SK-N-SH (cell line): ENCODE measurements around the gene IL10RB. TPM values are rescaled to one million over a fixed set of nuclear protein-coding genes. Genes with fewer than 3 reads are reported as not detected.

Experiments
- CTCF ChIA-PET: fragments of 300-600, 350-600 bp; formaldehyde crosslinking; extraction: SDS; loops from one replicate; lab custom pipeline; 2021; lab: Yijun Ruan, JAX
- POLR2A ChIA-PET: fragments of 350-600 bp; sonication (Branson Sonifier 250); formaldehyde crosslinking; extraction: SDS; loops from one replicate; lab custom pipeline; 2020; ENCODE audit warnings: antibody characterized with exemption, inconsistent platforms; lab: Yijun Ruan, JAX
- DNase-seq: peaks from one replicate; pipeline ENCODE4 v3.0.0; 2012
- H2AFZ ChIP-seq: fragments of 200-600 bp; sonication (generic); 2 replicates; pipeline ENCODE4 v1.8.1; 2016; ENCODE audit warnings: antibody characterized with exemption, mild to moderate bottlenecking, low read depth
- H3F3A ChIP-seq: fragments of 200-600 bp; sonication (generic); replicated peaks from 2 replicates; pipeline ENCODE3; 2016; ENCODE audit warnings: antibody characterized with exemption, mild to moderate bottlenecking; ENCODE audit not compliant: insufficient read depth
- H3K27ac ChIP-seq, 2 experiments: fragments of 200-500 bp in 1 of 2; fragments of 200-600 bp in 1 of 2; sonication (Bioruptor generic) in 1 of 2; sonication (generic), shearing (Covaris generic) in 1 of 2; 2 replicates each; pipeline versions ENCODE4 v1.5.1 to v1.6.1; 2014 to 2016; ENCODE audit warnings: low read depth in 2 of 2, inconsistent platforms in 1 of 2, low read length in 1 of 2, mild to moderate bottlenecking in 1 of 2, mixed read lengths in 1 of 2
- H3K27me3 ChIP-seq: fragments of 200-600 bp; sonication (generic), shearing (Covaris generic); 2 replicates; pipeline ENCODE4 v1.6.1; 2016; ENCODE audit warnings: mixed run types; ENCODE audit not compliant: insufficient read depth
- H3K36me3 ChIP-seq, 2 experiments: fragments of 200-500 bp in 1 of 2; fragments of 200-600 bp in 1 of 2; sonication (Bioruptor generic) in 1 of 2; sonication (generic) in 1 of 2; replicated peaks in 1 of 2; 2 replicates each; pipeline versions ENCODE3 to v1.5.1; 2014 to 2016; ENCODE audit warnings: low read length in 1 of 2, mild to moderate bottlenecking in 1 of 2; ENCODE audit not compliant: insufficient read depth in 2 of 2, control insufficient read depth in 1 of 2
- H3K4me1 ChIP-seq, 2 experiments: fragments of 200-500 bp in 1 of 2; fragments of 200-600 bp in 1 of 2; sonication (Bioruptor generic) in 1 of 2; sonication (generic), shearing (Covaris generic) in 1 of 2; 2 replicates each; pipeline versions ENCODE4 v1.5.1 to v1.6.1; 2014 to 2016; ENCODE audit warnings: low read depth in 1 of 2, low read length in 1 of 2, mixed run types in 1 of 2; ENCODE audit not compliant: insufficient read depth in 2 of 2, control insufficient read depth in 1 of 2
- H3K4me2 ChIP-seq: fragments of 200-600 bp; sonication (generic), shearing (Covaris generic); 2 replicates; pipeline ENCODE4 v1.6.1; 2017; ENCODE audit warnings: mixed run types
- H3K4me3 ChIP-seq, 2 experiments: fragments of 200-500 bp in 1 of 2; fragments of 200-600 bp in 1 of 2; sonication (Bioruptor generic) in 1 of 2; sonication (generic), shearing (Covaris generic) in 1 of 2; 2 replicates each; pipeline versions ENCODE4 v1.5.1 to v1.8.1; 2014 to 2016; ENCODE audit warnings: low read depth in 2 of 2, inconsistent platforms in 1 of 2, low read length in 1 of 2, mild to moderate bottlenecking in 1 of 2, mixed read lengths in 1 of 2, moderate library complexity in 1 of 2
- H3K79me2 ChIP-seq: fragments of 200-600 bp; sonication (generic); 2 replicates; pipeline ENCODE4 v1.8.1; 2017; ENCODE audit warnings: mild to moderate bottlenecking; ENCODE audit not compliant: insufficient read depth
- H3K9ac ChIP-seq: fragments of 200-600 bp; sonication (generic); 2 replicates; pipeline ENCODE4 v1.6.1; 2017; ENCODE audit warnings: mixed run types
- H3K9me2 ChIP-seq: fragments of 200-600 bp; sonication (generic); 2 replicates; pipeline ENCODE4 v1.6.1; 2017; ENCODE audit warnings: mixed run types
- H3K9me3 ChIP-seq: fragments of 200-600 bp; sonication (generic); 2 replicates; pipeline ENCODE4 v1.6.1; 2017; ENCODE audit warnings: mixed run types, mild to moderate bottlenecking, moderate library complexity
- H4K20me1 ChIP-seq: fragments of 200-600 bp; sonication (generic); 2 replicates; pipeline ENCODE4 v1.6.1; 2017; ENCODE audit warnings: mild to moderate bottlenecking, mixed run types; ENCODE audit not compliant: insufficient read depth
- CHD2 ChIP-seq: fragments of 150-350 bp; IDR thresholded peaks from 2 replicates; pipeline ENCODE4 v1.6.1; 2018; ENCODE audit warnings: low read length; ENCODE audit not compliant: partially characterized antibody
- CTCF ChIP-seq: fragments of 200-600 bp; sonication (generic); IDR thresholded peaks from 2 replicates; pipeline ENCODE4 v1.6.1; 2017; ENCODE audit warnings: antibody characterized with exemption, mild to moderate bottlenecking, moderate library complexity
- EP300 ChIP-seq, 2 experiments: IDR thresholded peaks; 2 replicates each; pipeline versions ENCODE4 v1.4.0 to v1.6.1; 2012; ENCODE audit warnings: borderline replicate concordance in 1 of 2, low read depth in 1 of 2, low read length in 1 of 2
- EZH2phosphoT487 ChIP-seq: fragments of 200-600 bp; sonication (generic); IDR thresholded peaks from 2 replicates; pipeline ENCODE4 v1.6.1; 2017; ENCODE audit warnings: low read depth, mixed run types, mild to moderate bottlenecking, antibody characterized with exemption, moderate library complexity, borderline replicate concordance
- FOSL2 ChIP-seq: IDR thresholded peaks from 2 replicates; pipeline ENCODE4 v1.4.0; 2012; ENCODE audit warnings: low read depth, mild to moderate bottlenecking, moderate library complexity, borderline replicate concordance
- FOXJ3 ChIP-seq: sonication (generic); formaldehyde crosslinking; IDR thresholded peaks from 2 replicates; pipeline ENCODE4 v1.5.1; 2020; ENCODE audit warnings: mild to moderate bottlenecking, missing genetic modification reagents
- FOXM1 ChIP-seq: IDR thresholded peaks from 2 replicates; pipeline ENCODE4 v1.4.0; 2012; ENCODE audit warnings: low read depth, mild to moderate bottlenecking
- JUND ChIP-seq: IDR thresholded peaks from 2 replicates; pipeline ENCODE4 v1.4.0; 2012
- RCOR1 ChIP-seq: fragments of 150-350 bp; IDR thresholded peaks from 2 replicates; pipeline ENCODE4 v1.6.1; 2017; ENCODE audit warnings: antibody characterized with exemption, low read length
- REST ChIP-seq: IDR thresholded peaks from 2 replicates; pipeline ENCODE4 v1.6.1; 2012; ENCODE audit warnings: mild to moderate bottlenecking, low read depth, low read length, moderate library complexity
- RFX5 ChIP-seq: IDR thresholded peaks from 2 replicates; pipeline ENCODE4 v1.6.1; 2012; ENCODE audit warnings: mild to moderate bottlenecking, improper control_type of control experiment, low read length
- RXRA ChIP-seq: IDR thresholded peaks from 2 replicates; pipeline ENCODE4 v1.4.0; 2012; ENCODE audit warnings: low read depth, mild to moderate bottlenecking, borderline replicate concordance
- SMC3 ChIP-seq: IDR thresholded peaks from 2 replicates; pipeline ENCODE4 v1.6.1; 2012; ENCODE audit warnings: low read depth, low read length, improper control_type of control experiment
- TAF1 ChIP-seq: IDR thresholded peaks from 2 replicates; pipeline ENCODE4 v1.6.1; 2012; ENCODE audit warnings: low read depth, mild to moderate bottlenecking, low read length, moderate library complexity, borderline replicate concordance
- TEAD4 ChIP-seq: IDR thresholded peaks from 2 replicates; pipeline ENCODE4 v1.4.0; 2012; ENCODE audit warnings: mild to moderate bottlenecking, borderline replicate concordance; ENCODE audit not compliant: insufficient read depth
- USF2 ChIP-seq: fragments of 150-350 bp; IDR thresholded peaks from 2 replicates; pipeline ENCODE4 v1.6.1; 2017; ENCODE audit warnings: antibody characterized with exemption, low read length, low read depth, borderline replicate concordance
- YY1 ChIP-seq: IDR thresholded peaks from 2 replicates; pipeline ENCODE4 v1.4.0; 2012; ENCODE audit warnings: low read depth, mild to moderate bottlenecking
- WGBS: methylation state at CpG from one replicate; pipeline ENCODE4 v1.1.6; 2017; ENCODE audit warnings: low lambda C conversion rate; 5-methylcytosine and 5-hydroxymethylcytosine counted together
- polyA plus RNA-seq, 3 experiments: library from polyadenylated mRNA; depleted of rRNA; stranded (reverse); fragments of >200 nt; gene quantifications; 2 replicates each; pipeline ENCODE4 v1.2.3, GENCODE V29; 2012
- TF ChIP-seq, protein P1 (sequence below): IDR thresholded peaks from 2 replicates; pipeline ENCODE4 v1.4.0; 2012; ENCODE audit warnings: low read depth, borderline replicate concordance

The IL10RB gene
- polyA plus RNA-seq, 1 of the 3 experiments (the other 2 are of a cell fraction) = 20.1 TPM

DNA sequence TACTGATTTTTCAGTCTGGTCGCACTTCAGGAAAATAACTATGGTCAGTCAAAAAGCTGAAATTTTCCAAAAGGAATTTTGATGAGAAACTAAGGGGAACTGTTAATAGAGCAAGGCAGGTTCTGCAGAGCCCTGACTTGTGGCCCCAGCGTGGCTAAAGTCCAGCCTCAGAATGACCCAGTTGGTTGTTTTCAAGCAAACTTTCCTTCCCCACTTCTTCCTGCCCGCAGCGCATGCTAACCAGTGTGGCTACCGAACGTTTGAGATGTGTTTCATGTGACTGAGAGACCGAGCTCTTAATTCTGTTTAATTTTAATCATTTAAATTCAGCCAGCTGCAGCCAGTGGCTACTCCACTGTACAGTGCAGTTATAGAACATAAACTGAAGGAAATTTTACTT is 6.2 kb upstream of the IL10RB start:
- Histone ChIP-seq H3K27ac (no peak overlapping the region), H3K4me1 (no peaks in the 10 kb centered on the region), H3K4me3 (no peak overlapping the region), H3K9ac (no peak overlapping the region), H3K36me3 (peaks cover 11 to 23% of the 10 kb centered on the region in 2 experiments), H3K79me2 (no peaks in the 10 kb centered on the region), H4K20me1 (no peaks in the 10 kb centered on the region), H2AFZ (no peak overlapping the region), H3K9me3 (no peaks in the 10 kb centered on the region), H3K27me3 (no peaks in the 10 kb centered on the region), H3F3A (no peaks in the 10 kb centered on the region), H3K4me2 (no peak overlapping the region), H3K9me2 (no peaks in the 10 kb centered on the region)
- ChIA-PET CTCF (interaction anchor here (1.5 kb wide), 1 partner anchor 64 kb away, joined by 3 read pairs; no protein-coding TSS in a partner anchor), POLR2A (no interaction called here)
- WGBS = 93% methylated on average over 7 of the region's 7 CpGs
- no peak for DNase-seq
- TF ChIP-seq FOXJ3 (CRISPR knock-in tag) (no peak), CTCF (no peak), FOXM1 (no peak), CHD2 (no peak), REST (no peak), FOSL2 (no peak), TAF1 (no peak), JUND (no peak), RXRA (no peak), YY1 (no peak), EZH2phosphoT487 (no peak), TEAD4 (no peak), RCOR1 (no peak), EP300 (IDR thresholded peaks at IDR 0.05; ENCODE audit: borderline replicate concordance in 1 of 2, low read depth in 1 of 2, low read length in 1 of 2) (no peak), USF2 (no peak), RFX5 (no peak), SMC3 (no peak)
- TF ChIP-seq, protein P1, sequence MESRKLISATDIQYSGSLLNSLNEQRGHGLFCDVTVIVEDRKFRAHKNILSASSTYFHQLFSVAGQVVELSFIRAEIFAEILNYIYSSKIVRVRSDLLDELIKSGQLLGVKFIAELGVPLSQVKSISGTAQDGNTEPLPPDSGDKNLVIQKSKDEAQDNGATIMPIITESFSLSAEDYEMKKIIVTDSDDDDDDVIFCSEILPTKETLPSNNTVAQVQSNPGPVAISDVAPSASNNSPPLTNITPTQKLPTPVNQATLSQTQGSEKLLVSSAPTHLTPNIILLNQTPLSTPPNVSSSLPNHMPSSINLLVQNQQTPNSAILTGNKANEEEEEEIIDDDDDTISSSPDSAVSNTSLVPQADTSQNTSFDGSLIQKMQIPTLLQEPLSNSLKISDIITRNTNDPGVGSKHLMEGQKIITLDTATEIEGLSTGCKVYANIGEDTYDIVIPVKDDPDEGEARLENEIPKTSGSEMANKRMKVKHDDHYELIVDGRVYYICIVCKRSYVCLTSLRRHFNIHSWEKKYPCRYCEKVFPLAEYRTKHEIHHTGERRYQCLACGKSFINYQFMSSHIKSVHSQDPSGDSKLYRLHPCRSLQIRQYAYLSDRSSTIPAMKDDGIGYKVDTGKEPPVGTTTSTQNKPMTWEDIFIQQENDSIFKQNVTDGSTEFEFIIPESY = no peak
